ENCODE measurements around the gene GBE1.

GRCh38 chr3:81782585-81782984 is 21.1 kb upstream of the GBE1 start:
- TF ChIP-seq POLR2A (IDR thresholded peaks at IDR 0.05) (no peak), CTCF (IDR thresholded peaks at IDR 0.05) (no peak)

Data from adrenal gland (tissue), 5 donors.